Stimulated activated CD4-positive, alpha-beta T cell treated with anti-CD3 and anti-CD28 coated beads, Interleukin-1b, Interleukin-23, amount 100 ng/mL, for 4 hours (primary cell): ENCODE measurements around the gene SFMBT2.

Source experiments
- DNase-seq, 2 donors: peaks; one replicate each; pipeline ENCODE4 v3.0.0-alpha.2; 2020; ENCODE audit warnings: low read depth in 2 of 2

Gene SFMBT2

GRCh38 chr10:7136016-7136415 is 274.8 kb downstream of the SFMBT2 start:
- DNase-seq: no peak

- DNase-seq: no peak
Measured at GRCh38 chr10:7135188-7135587, 275.6 kb downstream of the SFMBT2 start.

GRCh38 chr10:7134448-7134847 is 276.4 kb downstream of the SFMBT2 start:
- no peak for DNase-seq

DNA sequence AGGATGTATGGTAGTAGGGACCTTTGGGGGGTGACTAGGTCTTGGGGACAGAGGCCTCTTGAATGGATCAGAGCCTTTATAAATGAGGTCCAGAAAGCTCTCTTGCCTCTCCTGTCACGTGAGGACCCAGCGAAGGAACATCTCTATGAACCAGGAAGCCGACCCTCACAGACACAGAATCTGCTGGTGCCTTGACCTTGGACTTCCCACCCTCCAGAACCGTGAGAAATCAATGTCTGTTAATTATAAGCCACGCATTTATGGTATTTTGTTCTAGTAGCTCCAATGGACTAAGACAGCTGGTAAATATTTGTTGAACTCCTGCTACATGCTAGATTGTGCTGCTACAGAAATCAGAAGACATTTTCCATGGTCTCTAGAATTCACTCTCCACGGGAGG is 276.9 kb downstream of the SFMBT2 start:
- no peak for DNase-seq

DNA sequence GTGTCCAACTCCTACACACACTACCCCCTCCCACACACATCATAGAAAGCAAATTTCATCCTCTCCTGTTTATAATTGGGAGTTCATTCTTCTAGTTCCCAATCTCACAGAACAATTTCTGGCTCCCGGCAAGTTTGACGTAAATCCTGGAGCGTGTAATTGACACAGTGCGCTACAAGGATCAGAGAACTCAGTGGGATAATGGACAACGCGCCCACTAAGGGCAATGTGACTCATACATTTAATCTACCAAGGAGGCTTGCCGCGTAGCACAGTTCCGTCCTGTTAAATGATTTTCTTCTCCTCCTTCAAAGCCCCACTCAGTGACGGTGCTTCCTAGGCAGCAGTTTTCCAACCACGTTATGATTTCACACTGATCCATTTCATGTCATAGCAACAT is 277.6 kb downstream of the SFMBT2 start:
- no peak for DNase-seq

DNA sequence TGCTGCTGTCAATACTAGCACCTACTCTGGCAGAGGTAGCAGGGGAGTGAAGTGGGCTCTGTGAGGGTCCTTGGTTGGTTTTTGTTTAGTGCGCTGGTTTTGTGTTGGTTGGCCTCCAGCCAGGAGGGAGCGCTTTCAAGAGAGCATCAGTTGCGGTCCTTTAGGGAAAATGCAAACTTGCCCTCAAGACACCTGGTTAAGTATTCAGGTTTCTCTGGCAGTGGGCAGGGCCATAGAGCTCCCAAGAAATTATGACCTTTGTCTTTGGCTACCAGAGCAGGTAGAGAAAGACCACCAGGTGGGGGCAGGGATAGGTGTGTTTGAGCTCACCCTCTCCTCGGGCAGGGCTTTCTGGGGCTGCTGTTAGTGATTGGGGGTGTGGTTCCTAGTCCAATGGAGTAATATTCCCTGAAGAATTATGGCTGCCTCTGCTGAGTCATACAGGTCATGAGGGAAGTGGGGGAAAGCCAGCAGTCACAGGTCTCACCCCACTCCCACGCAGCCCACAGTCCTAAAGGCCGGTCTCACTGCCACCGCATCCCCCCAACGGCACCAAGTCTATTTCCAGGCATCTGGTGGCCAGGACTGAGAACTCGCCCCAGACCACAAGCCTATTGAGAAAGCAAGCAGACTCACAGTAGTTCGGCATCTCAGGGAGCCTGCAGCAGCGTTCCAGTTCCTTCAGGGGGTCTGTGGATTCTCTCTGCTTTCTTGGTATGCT is 280.5 kb downstream of the SFMBT2 start:
- no peak for DNase-seq

DNA sequence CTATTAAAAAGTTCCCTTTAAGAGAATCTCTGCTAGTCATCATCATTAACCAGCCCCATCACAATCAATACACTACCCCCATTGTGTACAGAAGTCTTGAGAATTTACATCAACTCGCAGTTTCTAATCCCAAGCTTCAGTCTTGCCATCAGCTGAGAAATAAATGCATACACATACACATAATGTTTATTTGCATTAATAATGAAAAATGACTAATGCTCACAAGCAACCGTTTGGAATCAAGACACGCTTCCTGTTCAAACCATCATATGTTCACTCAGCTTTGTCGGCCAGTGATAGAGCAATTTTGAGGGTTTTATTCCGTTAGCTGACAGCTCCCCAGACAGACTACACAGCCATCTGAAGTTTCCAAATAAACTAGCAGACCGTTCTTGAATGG is 287.1 kb downstream of the SFMBT2 start:
- DNase-seq: no peak

DNA sequence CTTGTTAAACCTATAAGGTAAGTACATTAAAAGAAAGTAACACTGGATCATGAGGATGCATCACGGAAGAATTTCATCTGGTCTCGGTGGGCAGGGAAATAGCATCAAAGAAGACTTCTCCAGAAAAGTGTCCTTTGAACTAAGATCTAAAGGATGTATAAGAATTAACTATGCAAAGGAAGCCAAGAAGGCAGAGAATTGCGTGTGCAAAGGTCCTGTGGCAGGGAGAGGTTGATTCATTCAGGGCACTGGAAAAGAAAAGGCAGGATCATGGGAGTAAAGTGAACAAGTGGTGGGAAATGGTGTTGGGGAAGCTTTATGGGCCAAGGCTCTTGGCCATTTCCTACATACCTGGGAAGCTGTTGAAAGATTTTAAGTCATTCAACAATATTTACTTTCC is 288.3 kb downstream of the SFMBT2 start:
- DNase-seq: no peak

DNA sequence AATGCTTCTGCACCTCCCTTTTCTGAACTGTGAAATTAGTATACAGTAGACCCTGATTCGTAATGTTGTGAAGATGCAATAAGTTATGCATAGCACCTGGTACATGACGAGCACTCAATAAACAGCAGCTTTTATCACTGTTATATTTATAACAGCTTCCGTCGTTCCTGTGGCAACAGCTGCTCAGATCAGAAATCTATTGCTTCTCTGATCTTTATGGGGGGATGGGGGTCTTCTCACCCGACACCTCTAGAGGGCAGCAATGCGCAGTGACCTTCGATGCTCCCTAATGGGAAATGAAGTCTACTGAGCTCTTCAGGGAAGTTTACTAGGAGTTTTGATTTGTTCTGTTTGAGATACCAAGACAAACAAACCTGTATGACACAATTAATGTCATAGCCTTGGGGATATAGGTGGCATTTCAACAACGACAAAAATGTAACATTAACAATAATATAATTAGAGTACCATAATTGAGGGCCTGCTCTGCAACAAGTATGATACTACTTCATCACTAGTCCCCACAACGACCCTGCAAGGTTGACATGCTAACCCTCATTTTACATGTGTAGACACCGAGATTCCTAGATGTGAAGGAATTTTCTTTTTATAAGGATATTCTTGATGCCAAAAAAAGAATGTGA is 289.6 kb downstream of the SFMBT2 start:
- DNase-seq: peak; percentile 57 to 60

DNA sequence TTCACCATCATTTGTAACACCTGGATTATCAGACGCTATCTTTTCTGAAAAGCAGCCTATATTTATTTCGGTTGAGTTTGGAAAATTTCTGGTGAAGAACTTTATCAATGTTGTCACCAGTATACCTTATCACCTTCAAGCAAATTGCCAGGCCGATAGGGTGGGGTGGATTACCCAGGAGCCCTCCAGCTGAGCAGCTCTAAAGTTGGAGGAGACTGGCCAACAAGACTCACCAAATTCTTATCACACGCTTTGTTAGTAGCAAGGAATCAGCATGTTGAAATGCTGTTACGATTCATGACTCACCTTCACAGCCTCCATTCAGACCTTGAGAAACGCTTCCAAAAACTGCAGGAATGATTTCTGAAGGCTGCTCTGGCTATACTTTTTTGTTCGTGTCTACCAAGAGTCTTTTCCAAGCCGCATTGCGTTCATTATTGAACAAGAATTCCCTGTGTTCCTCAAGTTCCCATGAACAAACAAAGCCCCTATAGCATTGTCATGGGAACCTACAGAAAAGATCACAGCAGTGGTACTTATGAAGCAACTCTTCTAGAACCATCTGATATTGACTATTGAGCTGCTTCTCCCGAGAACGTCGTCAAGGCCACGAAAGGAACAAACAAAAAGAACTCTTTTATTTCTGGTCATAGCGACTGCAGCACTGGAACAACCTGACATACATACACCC is 291.4 kb downstream of the SFMBT2 start:
- no peak for DNase-seq

- no peak for DNase-seq
Measured at GRCh38 chr10:7117806-7118674, 292.8 kb downstream of the SFMBT2 start.

DNA sequence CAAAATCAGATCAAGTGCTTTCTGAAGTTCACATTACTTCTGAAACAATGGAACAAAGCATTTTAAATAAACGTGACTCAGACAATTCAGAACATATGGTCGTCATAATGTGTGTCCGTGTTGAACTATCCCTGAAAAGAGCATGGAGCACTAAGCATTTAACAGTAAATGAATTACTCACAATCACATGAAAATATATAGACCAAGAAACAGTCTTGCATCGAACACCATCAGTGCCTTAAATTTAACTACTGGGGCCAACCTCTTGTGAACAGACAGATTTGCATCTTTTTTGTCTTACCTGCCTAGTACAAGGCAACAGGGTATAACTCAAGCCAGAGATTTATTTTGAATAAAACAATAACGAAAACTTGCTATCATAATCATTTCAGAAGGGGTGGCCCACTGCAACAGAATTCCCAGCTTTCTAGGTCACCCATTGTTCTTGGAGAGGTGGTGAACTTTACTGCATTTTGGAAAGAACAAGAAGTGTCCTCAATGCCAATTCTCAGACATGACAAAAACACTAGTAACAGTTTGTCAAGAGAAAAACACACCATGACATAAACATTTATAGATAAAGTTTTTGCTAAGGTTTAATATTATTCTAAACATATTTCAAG is 293.5 kb downstream of the SFMBT2 start:
- no peak for DNase-seq

DNA sequence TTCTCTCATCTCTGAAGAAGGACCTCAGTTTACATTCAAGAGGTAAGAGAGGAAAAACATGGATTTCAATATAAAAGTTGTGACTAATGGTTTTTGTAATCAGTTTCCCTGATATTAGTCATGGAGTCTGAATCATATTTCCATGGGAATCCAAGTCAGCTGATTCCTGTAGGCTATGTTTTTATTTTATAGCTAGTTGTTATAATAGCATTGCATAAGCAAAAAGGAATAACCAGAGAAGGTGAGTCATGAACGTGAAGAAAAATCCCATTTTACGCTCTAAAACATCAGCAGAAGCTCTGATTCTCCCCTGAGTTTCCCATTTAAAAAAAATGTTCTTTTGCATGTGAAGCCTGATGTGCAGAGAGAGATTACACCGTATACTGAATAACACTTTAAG is 299.3 kb downstream of the SFMBT2 start:
- no peak for DNase-seq

DNA sequence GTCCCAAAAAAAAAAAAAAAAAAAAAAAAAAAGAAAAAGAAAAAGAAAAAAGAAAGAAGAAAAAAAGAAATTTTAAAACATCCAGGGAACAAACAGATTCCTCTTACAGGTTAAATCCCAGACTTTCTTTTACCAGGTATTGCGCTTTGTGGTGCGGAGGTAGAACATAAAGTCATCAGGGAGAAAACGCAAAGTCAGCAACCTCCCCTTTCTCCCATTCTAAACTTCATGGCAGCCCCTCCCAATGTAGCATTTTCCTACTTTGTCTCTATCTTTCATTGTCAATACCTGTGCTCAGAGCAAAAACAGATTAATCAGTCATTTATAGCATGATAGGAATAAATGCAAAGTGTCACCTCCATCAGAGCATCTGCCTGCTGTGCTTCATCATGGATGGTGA is 299.7 kb downstream of the SFMBT2 start:
- DNase-seq: no peak
